GM12865 (cell line): ENCODE measurements around the gene PCLO.
A peak's percentile ranks its signal among the peaks of the same experiment; 100 is the strongest.

Experiments
- DNase-seq: peaks from one replicate; pipeline ENCODE4 v3.0.0; 2010; ENCODE audit warnings: low read depth
- H3K4me3 ChIP-seq: 2 replicates; pipeline ENCODE4 v1.5.1; 2011; ENCODE audit warnings: mild to moderate bottlenecking, low read depth, low read length, control low read depth
- TF ChIP-seq, protein P1 (sequence below): IDR thresholded peaks from 2 replicates; pipeline ENCODE4 v1.5.1; 2011; ENCODE audit warnings: low read length, control low read depth, low read depth, inconsistent platforms; ENCODE audit not compliant: insufficient read depth; ENCODE audit errors: missing control alignments

The PCLO gene

DNA sequence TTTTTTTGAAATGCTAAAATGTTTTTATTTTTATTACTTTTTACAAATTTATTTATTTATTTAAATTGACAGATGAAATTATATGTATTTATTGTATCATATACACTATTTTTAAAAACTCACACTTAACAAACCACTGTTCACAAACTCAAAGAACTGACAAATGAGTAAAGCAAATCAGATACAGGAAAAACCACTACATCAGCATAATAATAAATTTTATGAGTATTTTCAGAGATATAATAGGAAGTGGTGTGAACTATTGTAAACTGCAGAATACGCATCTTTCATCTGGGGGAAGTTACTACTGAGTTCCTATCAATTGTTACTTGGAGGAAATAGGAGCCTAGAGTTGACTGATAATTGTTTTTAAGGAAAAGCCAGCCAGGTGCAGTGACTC lies 150.7 kb downstream of the PCLO start:
- TF ChIP-seq, protein P1, sequence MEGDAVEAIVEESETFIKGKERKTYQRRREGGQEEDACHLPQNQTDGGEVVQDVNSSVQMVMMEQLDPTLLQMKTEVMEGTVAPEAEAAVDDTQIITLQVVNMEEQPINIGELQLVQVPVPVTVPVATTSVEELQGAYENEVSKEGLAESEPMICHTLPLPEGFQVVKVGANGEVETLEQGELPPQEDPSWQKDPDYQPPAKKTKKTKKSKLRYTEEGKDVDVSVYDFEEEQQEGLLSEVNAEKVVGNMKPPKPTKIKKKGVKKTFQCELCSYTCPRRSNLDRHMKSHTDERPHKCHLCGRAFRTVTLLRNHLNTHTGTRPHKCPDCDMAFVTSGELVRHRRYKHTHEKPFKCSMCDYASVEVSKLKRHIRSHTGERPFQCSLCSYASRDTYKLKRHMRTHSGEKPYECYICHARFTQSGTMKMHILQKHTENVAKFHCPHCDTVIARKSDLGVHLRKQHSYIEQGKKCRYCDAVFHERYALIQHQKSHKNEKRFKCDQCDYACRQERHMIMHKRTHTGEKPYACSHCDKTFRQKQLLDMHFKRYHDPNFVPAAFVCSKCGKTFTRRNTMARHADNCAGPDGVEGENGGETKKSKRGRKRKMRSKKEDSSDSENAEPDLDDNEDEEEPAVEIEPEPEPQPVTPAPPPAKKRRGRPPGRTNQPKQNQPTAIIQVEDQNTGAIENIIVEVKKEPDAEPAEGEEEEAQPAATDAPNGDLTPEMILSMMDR, result no peak
- no peak overlapping the region for H3K4me3 ChIP-seq
- DNase-seq, result no peak

DNA sequence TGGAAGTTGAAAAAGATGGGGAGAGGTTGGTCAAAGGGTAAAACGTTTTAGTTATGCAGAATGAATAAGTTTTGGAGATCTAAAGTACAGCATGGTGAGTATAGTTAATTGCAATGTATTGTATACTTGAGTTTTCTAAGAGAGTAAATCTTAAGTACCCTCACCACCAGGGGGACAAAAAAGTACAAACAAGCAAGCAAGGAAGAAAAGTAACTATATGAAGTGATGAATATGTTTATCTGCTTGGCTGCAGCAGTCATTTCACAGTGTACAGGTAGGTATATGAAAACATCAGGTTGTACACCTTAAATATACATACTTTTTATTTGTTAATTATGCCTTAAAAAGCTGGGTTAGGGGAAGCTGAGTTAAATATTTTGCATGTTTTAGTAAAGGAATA lies 157.3 kb downstream of the PCLO start:
- peak; percentile 11 for DNase-seq
- TF ChIP-seq, protein P1, result no peak
- no peak overlapping the region for H3K4me3 ChIP-seq

DNA sequence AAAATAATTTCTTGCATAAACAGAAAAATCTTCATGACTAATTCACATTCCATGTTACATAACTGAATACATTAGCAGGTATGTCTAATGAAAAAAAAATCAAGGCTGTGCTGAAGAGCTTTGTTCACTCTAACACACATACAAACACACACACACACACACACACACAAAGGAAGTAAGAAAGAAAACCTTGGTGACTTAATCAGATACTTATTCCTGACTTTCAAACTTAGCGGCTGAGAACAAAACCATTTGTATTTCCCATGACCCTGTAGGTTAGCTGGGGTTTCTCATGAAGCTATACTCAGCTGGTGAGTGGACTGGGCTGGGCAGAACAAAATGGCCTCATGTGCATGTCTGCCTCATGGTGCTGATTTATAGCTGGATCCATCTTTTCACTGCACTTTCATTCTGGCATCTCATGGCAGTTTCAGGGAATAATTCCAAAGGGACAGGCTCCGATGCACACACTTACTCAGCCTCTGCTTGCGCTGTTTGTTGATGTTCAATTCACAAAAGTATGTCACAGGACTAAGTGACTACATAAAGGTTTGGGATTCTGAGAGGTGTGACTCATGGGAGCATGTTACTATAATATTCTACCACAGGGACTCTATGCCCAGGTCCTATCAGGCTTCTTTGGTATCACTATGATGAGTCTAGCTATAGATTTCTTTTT lies 161.2 kb downstream of the PCLO start:
- no peak for DNase-seq
- TF ChIP-seq, protein P1, result no peak
- no peak overlapping the region for H3K4me3 ChIP-seq

DNA sequence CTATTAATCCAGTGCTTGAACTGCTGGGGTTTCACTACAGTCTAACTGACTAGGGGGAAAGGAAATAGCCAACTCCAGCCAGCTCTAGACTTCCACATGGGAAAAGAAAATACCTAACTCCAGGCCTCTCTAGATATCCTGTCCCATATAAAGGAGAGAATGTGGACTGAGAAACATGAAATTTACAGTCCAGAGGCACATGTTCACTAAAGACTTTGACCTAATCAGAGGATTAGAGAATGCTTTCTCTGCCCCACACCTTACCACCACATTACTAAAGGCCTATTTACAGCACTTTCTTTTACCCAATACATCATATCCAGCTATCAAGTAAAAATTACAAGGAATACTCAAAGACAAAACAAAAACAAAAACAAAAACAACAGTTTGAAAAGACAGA lies 164.2 kb downstream of the PCLO start:
- TF ChIP-seq, protein P1, result no peak
- H3K4me3 ChIP-seq, result no peak overlapping the region
- no peak for DNase-seq

DNA sequence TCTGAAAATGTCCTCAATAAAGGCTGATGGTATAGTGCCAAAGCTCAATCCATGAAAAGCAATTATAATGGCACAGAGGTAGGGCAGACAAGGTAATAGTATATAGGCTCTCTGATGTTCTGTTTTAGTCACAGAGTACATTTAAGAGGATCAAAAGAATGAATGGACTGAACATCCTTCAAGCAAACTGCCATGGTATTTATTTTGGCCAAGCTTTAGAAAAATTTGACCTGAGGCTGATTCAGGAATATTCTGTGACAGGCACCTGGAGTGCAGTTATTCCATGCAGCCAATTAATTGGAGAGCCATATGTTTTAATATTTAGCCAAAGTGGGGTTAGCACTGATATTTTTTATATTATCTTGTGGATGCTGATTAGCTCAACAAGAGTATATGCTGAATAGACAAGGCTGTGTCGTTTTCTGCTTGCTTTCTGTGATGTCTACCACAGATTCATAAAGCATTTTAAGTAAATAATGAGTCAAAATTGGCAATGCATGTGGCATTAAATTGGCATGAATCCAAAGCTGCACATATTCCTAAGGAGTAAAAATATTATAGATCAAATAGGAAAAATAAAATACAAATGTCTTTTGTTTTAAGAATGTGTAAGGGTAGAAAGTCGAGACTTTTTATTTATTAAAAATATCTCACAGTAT lies 177.4 kb downstream of the PCLO start:
- TF ChIP-seq, protein P1, result no peak
- no peak overlapping the region for H3K4me3 ChIP-seq
- no peak for DNase-seq

DNA sequence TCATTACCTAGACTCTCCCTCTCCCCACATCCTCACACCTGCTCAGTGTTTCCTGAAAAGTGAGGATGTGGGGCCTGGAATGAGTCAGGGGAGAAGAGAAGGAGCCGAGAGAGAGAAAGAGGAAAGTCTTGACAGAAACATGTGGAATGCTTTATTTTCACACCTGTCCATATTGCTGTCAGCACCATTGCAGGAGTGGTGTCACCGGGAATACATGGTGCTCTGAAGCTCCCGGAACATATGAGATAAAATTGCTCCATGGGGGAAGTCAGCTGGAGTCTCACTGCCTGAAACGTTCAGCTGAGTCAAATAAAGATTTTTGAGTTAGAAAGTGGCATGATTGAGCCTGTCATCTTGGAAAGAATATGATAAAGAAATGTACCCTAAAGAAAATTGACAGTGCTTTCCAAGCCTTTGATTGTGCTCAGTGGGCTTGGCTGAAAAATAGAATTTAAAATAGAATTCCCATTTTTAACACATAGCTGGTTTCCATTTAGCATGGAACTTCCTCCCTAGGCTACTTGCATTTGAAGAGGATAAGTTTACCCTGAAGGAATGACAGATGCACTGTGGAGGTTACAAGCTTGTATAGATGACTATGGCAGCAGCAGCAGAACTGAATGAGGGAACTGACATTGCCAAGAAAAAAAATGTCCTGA lies 182.4 kb downstream of the PCLO start:
- no peak overlapping the region for H3K4me3 ChIP-seq
- TF ChIP-seq, protein P1, result no peak
- DNase-seq, result no peak
